PC-3 (cell line): Measurements from ENCODE around the gene EDNRA. TPM values are rescaled to one million over a fixed set of nuclear protein-coding genes. Genes with fewer than 3 reads are reported as not detected.

ENCODE experiments used
- ATAC-seq: fragments of 200-7000 bp; cut with Tn5 transposase; 2 replicates; pipeline ENCODE4 v1.9.1; 2020; ENCODE audit warnings: mild to moderate bottlenecking, moderate library complexity
- BruUV-seq: library from RNA; stranded (reverse); fragments of 400-500 nt; replicated peaks from 2 replicates; lab custom pipeline; 2021; lab: Mats Ljungman, UMichigan
- CTCF ChIA-PET: fragments of 300-600 bp; sonication (Branson Sonifier 250); formaldehyde crosslinking; loops from one replicate; lab custom pipeline; 2022; ENCODE audit warnings: antibody characterized with exemption; lab: Charles Lee
- POLR2A ChIA-PET: fragments of 300-600 bp; sonication (Branson Sonifier 250); formaldehyde crosslinking; loops from one replicate; lab custom pipeline; 2022; ENCODE audit warnings: antibody characterized with exemption; ENCODE audit not compliant: unreplicated experiment; lab: Charles Lee
- DNase-seq: peaks from one replicate; pipeline ENCODE4 v3.0.0-alpha.2; 2015
- H2AFZ ChIP-seq: fragments of 300-600 bp; sonication (generic); 2 replicates; pipeline ENCODE4 v1.6.0; 2016; ENCODE audit warnings: antibody characterized with exemption, low read length
- H3F3A ChIP-seq: fragments of 300-600 bp; sonication (generic); one replicate; pipeline ENCODE4 v1.6.0; 2017; ENCODE audit warnings: antibody characterized with exemption, low read length, control low read depth, mild to moderate bottlenecking; ENCODE audit not compliant: unreplicated experiment
- H3K27ac ChIP-seq: fragments of 300-600 bp; sonication (generic); 2 replicates; pipeline ENCODE4 v1.5.1; 2016; ENCODE audit warnings: mild to moderate bottlenecking, low read length
- H3K27me3 ChIP-seq: fragments of 300-600 bp; sonication (generic); 2 replicates; pipeline ENCODE4 v1.6.1; 2016; ENCODE audit warnings: low read length, mixed read lengths
- H3K36me3 ChIP-seq: fragments of 300-600 bp; sonication (generic); 2 replicates; pipeline ENCODE4 v1.6.1; 2016; ENCODE audit warnings: low read depth, mixed run types, low read length, mixed read lengths
- H3K4me1 ChIP-seq: fragments of 300-600 bp; sonication (generic); 2 replicates; pipeline ENCODE4 v1.5.1; 2016; ENCODE audit warnings: low read length; ENCODE audit not compliant: insufficient read depth
- H3K4me2 ChIP-seq: fragments of 300-600 bp; sonication (generic); 2 replicates; pipeline ENCODE4 v1.6.0; 2016; ENCODE audit warnings: low read length
- H3K4me3 ChIP-seq: fragments of 300-600 bp; sonication (generic); 2 replicates; pipeline ENCODE4 v1.5.1; 2016; ENCODE audit warnings: mild to moderate bottlenecking, low read length, mixed read lengths
- H3K79me2 ChIP-seq: fragments of 300-600 bp; sonication (generic); 2 replicates; pipeline ENCODE4 v1.6.1; 2017; ENCODE audit warnings: low read length, mixed read lengths
- H3K9ac ChIP-seq: fragments of 300-600 bp; sonication (generic); 2 replicates; pipeline ENCODE4 v1.6.0; 2016; ENCODE audit warnings: mild to moderate bottlenecking, low read length
- H3K9me2 ChIP-seq: fragments of 300-600 bp; sonication (generic); replicated peaks from 2 replicates; pipeline ENCODE4 v1.6.1; 2016; ENCODE audit warnings: mixed run types, low read length, mixed read lengths
- H3K9me3 ChIP-seq: fragments of 300-600 bp; sonication (generic); 2 replicates; pipeline ENCODE4 v1.6.1; 2016; ENCODE audit warnings: low read length, mixed read lengths
- H4K20me1 ChIP-seq: fragments of 300-600 bp; sonication (generic); 2 replicates; pipeline ENCODE4 v1.6.1; 2016; ENCODE audit warnings: low read length, mixed read lengths
- EZH2 ChIP-seq: fragments of 300-600 bp; sonication (generic); IDR thresholded peaks from one replicate; pipeline ENCODE4 v1.6.1; 2017; ENCODE audit warnings: antibody characterized with exemption, mild to moderate bottlenecking, low read length; ENCODE audit not compliant: unreplicated experiment
- EZH2phosphoT487 ChIP-seq: fragments of 300-600 bp; sonication (generic); IDR thresholded peaks from 2 replicates; pipeline ENCODE4 v1.6.1; 2018; ENCODE audit warnings: mild to moderate bottlenecking, antibody characterized with exemption, low read length, borderline replicate concordance
- intact Hi-C: fragments of 100-400 bp; cut with micrococcal nuclease; formaldehyde crosslinking; loops from 2 replicates; pipeline ENCODE4 v1.9.0; 2023
- total RNA-seq: library from RNA; depleted of rRNA; stranded (reverse); fragments of >200 nt; gene quantifications from 2 replicates; pipeline ENCODE4 v1.2.3, GENCODE V29; 2014
- TF ChIP-seq, protein P1 (sequence below): fragments of 300-600 bp; sonication (generic); conservative IDR thresholded peaks from 2 replicates; pipeline ENCODE4 v1.5.1; 2017; ENCODE audit warnings: antibody characterized with exemption, low read depth, mild to moderate bottlenecking, low read length

EDNRA gene
- total RNA-seq, 1 experiment from 2014 or later = 2.4 TPM

DNA sequence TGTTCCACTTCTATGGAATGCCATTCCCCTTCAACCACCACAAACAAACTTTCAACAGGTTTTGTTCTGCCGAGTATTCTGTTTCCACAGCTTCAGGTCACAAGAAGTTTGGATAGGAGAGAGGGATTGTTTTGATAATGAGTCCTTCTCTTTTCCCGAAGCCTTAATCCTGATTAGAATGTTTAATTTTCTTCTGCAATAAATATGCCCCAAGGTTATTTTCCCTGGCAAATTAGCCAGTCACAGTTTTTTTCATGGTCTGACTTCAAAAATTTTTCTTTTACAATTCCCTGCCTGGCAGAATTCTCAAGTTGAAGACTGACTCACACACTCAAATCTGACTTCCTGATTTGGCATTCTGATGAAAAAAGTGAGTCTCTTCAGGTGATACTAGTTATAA, 33.1 kb upstream of the EDNRA start:
- Histone ChIP-seq H3F3A (no peaks in the 10 kb centered on the region), H3K4me1 (no peaks in the 10 kb centered on the region; the same call in 1 of the 2 replicates), H3K4me2 (no peak overlapping the region), H3K79me2 (no peaks in the 10 kb centered on the region), H3K27ac (no peak overlapping the region), H3K27me3 (no peaks in the 10 kb centered on the region), H3K9me3 (no peaks in the 10 kb centered on the region), H3K4me3 (no peak overlapping the region), H3K9me2 (no peaks in the 10 kb centered on the region), H2AFZ (no peak overlapping the region), H4K20me1 (no peaks in the 10 kb centered on the region), H3K36me3 (no peaks in the 10 kb centered on the region), H3K9ac (no peak overlapping the region)
- no TSS peak for BruUV-seq
- no peak for TF ChIP-seq EZH2phosphoT487
- TF ChIP-seq, protein P1, sequence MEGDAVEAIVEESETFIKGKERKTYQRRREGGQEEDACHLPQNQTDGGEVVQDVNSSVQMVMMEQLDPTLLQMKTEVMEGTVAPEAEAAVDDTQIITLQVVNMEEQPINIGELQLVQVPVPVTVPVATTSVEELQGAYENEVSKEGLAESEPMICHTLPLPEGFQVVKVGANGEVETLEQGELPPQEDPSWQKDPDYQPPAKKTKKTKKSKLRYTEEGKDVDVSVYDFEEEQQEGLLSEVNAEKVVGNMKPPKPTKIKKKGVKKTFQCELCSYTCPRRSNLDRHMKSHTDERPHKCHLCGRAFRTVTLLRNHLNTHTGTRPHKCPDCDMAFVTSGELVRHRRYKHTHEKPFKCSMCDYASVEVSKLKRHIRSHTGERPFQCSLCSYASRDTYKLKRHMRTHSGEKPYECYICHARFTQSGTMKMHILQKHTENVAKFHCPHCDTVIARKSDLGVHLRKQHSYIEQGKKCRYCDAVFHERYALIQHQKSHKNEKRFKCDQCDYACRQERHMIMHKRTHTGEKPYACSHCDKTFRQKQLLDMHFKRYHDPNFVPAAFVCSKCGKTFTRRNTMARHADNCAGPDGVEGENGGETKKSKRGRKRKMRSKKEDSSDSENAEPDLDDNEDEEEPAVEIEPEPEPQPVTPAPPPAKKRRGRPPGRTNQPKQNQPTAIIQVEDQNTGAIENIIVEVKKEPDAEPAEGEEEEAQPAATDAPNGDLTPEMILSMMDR = no peak
- no peak for TF ChIP-seq EZH2
- CTCF ChIA-PET = interaction anchor here (0.6 kb wide), 1 partner anchor 71 kb away, joined by 7 read pairs; no protein-coding TSS in a partner anchor
- POLR2A ChIA-PET = no interaction called here
- ATAC-seq (peak; percentile 37), DNase-seq (peak; percentile 32)
- intact Hi-C loops = no loop called here

- peak; percentile 45; the same call in 1 of the 2 replicates for ATAC-seq
- H3K4me2 ChIP-seq = no peak overlapping the region
- intact Hi-C loops = no loop called here
Measured at GRCh38 chr4:147453561-147454141, 27.2 kb upstream of the EDNRA start.

GRCh38 chr4:147456706-147457105, 24.2 kb upstream of the EDNRA start:
- ChIA-PET CTCF (no interaction called here), POLR2A (no interaction called here)
- H3F3A ChIP-seq = no peaks in the 10 kb centered on the region

More at GRCh38 chr4:147453561-147454141, 27.2 kb upstream of the EDNRA start:
- H3F3A ChIP-seq = no peaks in the 10 kb centered on the region
- no peaks in the 10 kb centered on the region for H3K36me3 ChIP-seq
- no peaks in the 10 kb centered on the region for H3K9me3 ChIP-seq
- H3K9ac ChIP-seq = no peak overlapping the region
- H3K4me1 ChIP-seq = no peaks in the 10 kb centered on the region
- ChIA-PET CTCF (no interaction called here), POLR2A (no interaction called here)
- TF ChIP-seq, protein P1 = no peak
- TF ChIP-seq EZH2phosphoT487 (no peak), EZH2 (no peak)
- peak; percentile 35 for DNase-seq
- no peaks in the 10 kb centered on the region for H4K20me1 ChIP-seq
- H3K27ac ChIP-seq = no peak overlapping the region
- no peaks in the 10 kb centered on the region for H3K27me3 ChIP-seq
- H2AFZ ChIP-seq = no peak overlapping the region
- BruUV-seq = no TSS peak
- no peaks in the 10 kb centered on the region for H3K9me2 ChIP-seq
- no peak overlapping the region for H3K4me3 ChIP-seq
- H3K79me2 ChIP-seq = no peaks in the 10 kb centered on the region

More at GRCh38 chr4:147456706-147457105, 24.2 kb upstream of the EDNRA start:
- Histone ChIP-seq H3K27ac (no peak overlapping the region), H3K9ac (no peak overlapping the region), H3K79me2 (no peaks in the 10 kb centered on the region), H3K4me1 (peaks cover 16% of the 10 kb centered on the region), H3K36me3 (no peaks in the 10 kb centered on the region), H2AFZ (no peak overlapping the region), H4K20me1 (no peaks in the 10 kb centered on the region), H3K9me2 (no peaks in the 10 kb centered on the region), H3K9me3 (no peaks in the 10 kb centered on the region), H3K27me3 (no peaks in the 10 kb centered on the region), H3K4me2 (no peak overlapping the region), H3K4me3 (no peak overlapping the region)
- BruUV-seq = no TSS peak
- intact Hi-C loops = no loop called here
- ATAC-seq (no peak), DNase-seq (peak; percentile 10)
- TF ChIP-seq, protein P1 = no peak
- TF ChIP-seq EZH2 = no peak
- TF ChIP-seq EZH2phosphoT487 = no peak
